Uterus (tissue), 4 donors: Measurements from ENCODE around the gene ALS2CL. TPM values are rescaled to one million over a fixed set of nuclear protein-coding genes. Genes with fewer than 3 reads are reported as not detected.

ENCODE experiments used
- DNase-seq, 2 donors: peaks; one replicate each; pipeline ENCODE4 v3.0.0-alpha.2; 2019 to 2020
- H3K27ac ChIP-seq, 2 donors: fragments of 200-600 bp; sonication (generic); 1 replicate in 1 of 2; 2 replicates in 1 of 2; pipeline ENCODE4 v1.5.1; 2016 to 2018
- H3K27me3 ChIP-seq, 2 donors: fragments of 200-600 bp; sonication (generic); one replicate each; pipeline ENCODE4 v1.5.1; 2018 to 2019; ENCODE audit warnings: control low read depth in 1 of 2
- H3K36me3 ChIP-seq, 2 donors: fragments of 200-600 bp; sonication (generic); one replicate each; pipeline ENCODE4 v1.5.1; 2019; ENCODE audit warnings: control low read depth in 1 of 2
- H3K4me1 ChIP-seq, 2 donors: fragments of 200-600 bp; sonication (generic); one replicate each; pipeline ENCODE4 v1.5.1; 2018 to 2019; ENCODE audit warnings: control low read depth in 1 of 2
- H3K4me3 ChIP-seq, 2 donors: fragments of 200-600 bp; sonication (generic); 1 replicate in 1 of 2; 2 replicates in 1 of 2; pipeline ENCODE4 v1.5.1; 2018 to 2019; ENCODE audit warnings: mild to moderate bottlenecking in 1 of 2
- H3K9me3 ChIP-seq, 2 donors: fragments of 200-600 bp; sonication (generic); one replicate each; pipeline ENCODE4 v1.5.1; 2019; ENCODE audit warnings: control low read depth in 1 of 2
- POLR2A ChIP-seq, 2 donors: fragments of 450-650 bp; IDR thresholded peaks; one replicate each; pipeline ENCODE4 v1.6.1; 2016; ENCODE audit warnings: antibody characterized with exemption in 2 of 2, mild to moderate bottlenecking in 1 of 2, moderate library complexity in 1 of 2
- intact Hi-C: fragments of 100-400 bp; cut with DNase I; formaldehyde crosslinking; loops from one replicate; pipeline ENCODE4 v1.15.1; 2023; ENCODE audit warnings: low total_unique reads
- total RNA-seq, 4 donors: library from RNA; depleted of rRNA in 3 of 4; stranded (reverse); fragments of >200 nt in 3 of 4; gene quantifications; one replicate each; pipeline versions ENCODE4 v1.1.0 to v1.2.4, GENCODE V29; 2014 to 2023
- TF ChIP-seq, protein P1 (sequence below), 4 experiments: fragments of 200-600 bp in 2 of 4; fragments of 450-650 bp in 2 of 4; sonication (generic) in 2 of 4; IDR thresholded peaks; one replicate each; pipeline ENCODE4 v1.5.1; 2016 to 2019; ENCODE audit warnings: antibody characterized with exemption in 4 of 4, mild to moderate bottlenecking in 2 of 4, moderate library complexity in 1 of 4
- donor health status: DM: yes; HTN: yes; CAD: no.

ALS2CL gene
- total RNA-seq, 4 donors from 2014 or later: 15.7 to 75.3 (median 31.5) TPM

DNA sequence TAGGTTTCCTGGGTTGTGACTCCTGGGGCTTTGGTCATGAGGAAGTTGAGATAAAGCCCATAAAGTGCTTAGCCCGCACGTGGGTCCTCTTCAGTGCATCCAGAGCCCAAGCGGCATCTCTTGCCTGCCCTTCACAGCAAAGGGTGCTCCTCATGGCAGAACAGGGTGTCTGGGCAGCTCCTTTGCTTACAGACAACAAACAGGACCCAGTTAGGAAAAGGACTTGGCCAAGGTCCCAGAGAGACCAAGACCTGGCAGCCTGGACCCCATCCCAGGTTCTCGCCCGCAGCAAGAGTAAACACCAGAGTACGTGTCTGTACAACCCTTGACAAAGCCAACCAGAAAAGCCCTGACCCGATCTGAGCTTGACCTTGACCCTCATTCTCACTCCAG is 27.0 kb downstream of the ALS2CL start:
- TF ChIP-seq POLR2A (IDR thresholded peaks at IDR 0.05): no peak
- TF ChIP-seq, protein P1, sequence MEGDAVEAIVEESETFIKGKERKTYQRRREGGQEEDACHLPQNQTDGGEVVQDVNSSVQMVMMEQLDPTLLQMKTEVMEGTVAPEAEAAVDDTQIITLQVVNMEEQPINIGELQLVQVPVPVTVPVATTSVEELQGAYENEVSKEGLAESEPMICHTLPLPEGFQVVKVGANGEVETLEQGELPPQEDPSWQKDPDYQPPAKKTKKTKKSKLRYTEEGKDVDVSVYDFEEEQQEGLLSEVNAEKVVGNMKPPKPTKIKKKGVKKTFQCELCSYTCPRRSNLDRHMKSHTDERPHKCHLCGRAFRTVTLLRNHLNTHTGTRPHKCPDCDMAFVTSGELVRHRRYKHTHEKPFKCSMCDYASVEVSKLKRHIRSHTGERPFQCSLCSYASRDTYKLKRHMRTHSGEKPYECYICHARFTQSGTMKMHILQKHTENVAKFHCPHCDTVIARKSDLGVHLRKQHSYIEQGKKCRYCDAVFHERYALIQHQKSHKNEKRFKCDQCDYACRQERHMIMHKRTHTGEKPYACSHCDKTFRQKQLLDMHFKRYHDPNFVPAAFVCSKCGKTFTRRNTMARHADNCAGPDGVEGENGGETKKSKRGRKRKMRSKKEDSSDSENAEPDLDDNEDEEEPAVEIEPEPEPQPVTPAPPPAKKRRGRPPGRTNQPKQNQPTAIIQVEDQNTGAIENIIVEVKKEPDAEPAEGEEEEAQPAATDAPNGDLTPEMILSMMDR (IDR thresholded peaks at IDR 0.05): no peak
- intact Hi-C loops: no loop called here
- Histone ChIP-seq H3K9me3 (no peaks in the 10 kb centered on the region), H3K27me3 (no peaks in the 10 kb centered on the region), H3K36me3 (no peaks in the 10 kb centered on the region), H3K4me3 (no peak overlapping the region), H3K27ac (no peak overlapping the region), H3K4me1 (no peaks in the 10 kb centered on the region)
- DNase-seq: peak in 1 of 2 donors; percentile 7

DNA sequence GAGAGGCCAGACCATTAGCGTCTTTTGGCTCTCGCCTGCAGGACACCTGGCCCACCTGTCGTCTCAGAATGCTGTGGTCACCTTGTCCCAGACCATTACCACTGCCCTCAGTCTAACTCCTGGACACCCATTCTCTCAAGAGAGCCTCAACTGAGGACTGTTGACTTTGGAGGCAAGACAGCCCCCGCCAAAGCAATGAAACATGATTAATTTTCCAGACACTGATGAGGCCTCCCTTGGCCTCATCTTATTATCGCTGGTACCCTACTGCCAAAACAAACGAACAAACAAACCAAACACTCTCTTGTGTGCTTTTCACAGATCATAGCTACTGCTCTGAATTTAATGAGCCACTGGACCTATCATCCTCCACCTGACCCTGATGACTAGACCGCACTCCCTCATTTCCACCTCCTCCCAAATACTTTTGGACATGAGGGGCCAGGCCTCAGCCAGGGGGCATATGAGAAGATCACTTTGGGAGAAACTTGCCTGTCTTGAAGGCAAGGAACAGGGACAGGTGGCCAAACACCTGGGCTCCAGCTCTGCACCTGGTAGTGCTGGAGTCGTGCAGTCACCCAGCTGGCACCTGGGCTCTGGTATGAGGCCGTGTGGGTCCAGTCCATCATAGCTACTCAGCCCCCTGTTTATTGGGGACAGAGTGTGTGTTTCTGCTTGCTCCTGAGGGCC is 27.6 kb downstream of the ALS2CL start:
- Histone ChIP-seq H3K27me3 (no peaks in the 10 kb centered on the region), H3K9me3 (no peaks in the 10 kb centered on the region), H3K4me3 (no peak overlapping the region), H3K27ac (no peak overlapping the region), H3K36me3 (no peaks in the 10 kb centered on the region), H3K4me1 (no peaks in the 10 kb centered on the region)
- no peak for TF ChIP-seq POLR2A (IDR thresholded peaks at IDR 0.05)
- TF ChIP-seq, protein P1 (IDR thresholded peaks at IDR 0.05): no peak
- DNase-seq: no peak
- intact Hi-C loops: no loop called here

DNA sequence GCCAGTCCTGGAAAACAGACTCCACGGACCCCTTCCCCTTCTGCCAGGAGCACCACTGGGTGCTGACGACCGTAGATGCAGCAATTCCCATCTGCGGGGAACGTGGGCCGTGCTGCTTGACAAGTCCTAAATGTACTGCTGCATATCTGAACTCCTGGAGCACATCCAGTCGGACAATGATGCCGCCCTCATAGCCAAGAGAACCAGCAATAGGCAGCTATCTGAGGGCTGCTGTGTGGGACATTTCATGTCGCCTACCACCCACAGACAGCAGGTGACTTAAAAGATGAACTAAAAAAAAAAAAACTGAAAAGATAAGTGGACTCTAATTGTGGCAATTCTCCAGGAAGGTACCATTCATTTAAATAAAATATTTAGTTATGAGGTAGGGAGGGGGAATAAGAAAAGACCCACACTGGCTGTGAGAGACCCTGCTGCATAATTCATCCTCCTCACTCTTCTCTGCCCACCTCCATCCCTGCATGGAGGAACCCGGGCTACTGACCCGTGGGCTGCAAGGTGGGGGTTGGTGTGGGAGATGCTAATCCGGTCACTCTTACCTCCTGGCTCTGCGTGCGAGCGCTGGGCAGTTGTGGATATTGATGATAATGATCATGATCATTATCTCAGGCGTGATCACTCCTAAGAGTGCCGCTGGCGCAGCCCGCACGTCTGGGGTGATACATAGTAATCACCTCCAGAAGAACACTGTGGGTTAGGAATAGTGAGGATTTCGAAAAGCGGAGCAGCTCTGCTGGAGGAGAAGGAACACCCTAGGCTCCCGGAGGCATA is 28.3 kb downstream of the ALS2CL start:
- DNase-seq: no peak
- no peaks in the 10 kb centered on the region for H3K9me3 ChIP-seq
- intact Hi-C loops: no loop called here

DNA sequence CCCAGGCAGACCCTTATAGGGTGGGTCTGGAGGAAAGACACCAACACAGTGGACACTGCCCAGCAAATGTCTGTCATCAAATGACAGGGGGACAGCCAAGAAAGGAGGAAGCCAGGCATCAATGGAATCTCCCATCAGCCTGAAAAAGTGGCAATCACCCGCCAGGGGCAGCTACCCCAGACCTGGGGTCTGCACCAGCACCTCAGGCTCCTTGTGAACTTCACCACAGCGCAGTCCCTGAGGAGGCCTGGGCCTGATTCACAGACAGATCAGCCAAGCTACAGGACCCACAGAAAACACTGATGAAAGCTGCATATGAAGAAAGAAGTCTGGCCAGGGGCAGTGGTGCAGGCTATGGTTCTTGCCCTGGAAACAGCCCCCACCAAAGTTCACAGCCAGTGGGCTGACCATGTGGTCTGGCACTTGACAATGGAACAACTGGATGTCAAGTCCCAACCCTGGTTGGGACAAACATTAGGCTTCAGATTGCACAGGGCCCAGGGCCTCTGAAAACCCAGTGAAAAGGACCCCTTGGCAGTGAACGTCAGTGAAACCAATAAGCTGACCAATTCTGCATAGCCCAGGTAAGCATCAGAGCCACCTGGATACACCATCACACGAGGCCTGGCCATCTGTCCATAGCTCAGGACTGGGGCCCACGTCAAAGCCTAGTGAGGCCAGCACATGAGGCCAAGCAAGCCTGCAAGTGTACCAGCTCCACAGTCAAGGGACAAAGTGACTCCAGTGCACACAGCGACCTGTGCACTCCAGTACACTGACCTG is 29.1 kb downstream of the ALS2CL start:
- DNase-seq: peak in 1 of 2 donors; percentile 5

More for the DNA sequence above, 28.3 kb downstream of the ALS2CL start:
- H3K27me3 ChIP-seq: no peaks in the 10 kb centered on the region
- H3K4me1 ChIP-seq: no peaks in the 10 kb centered on the region
- H3K27ac ChIP-seq: no peak overlapping the region
- TF ChIP-seq, protein P1 (IDR thresholded peaks at IDR 0.05): no peak
- no peak for TF ChIP-seq POLR2A (IDR thresholded peaks at IDR 0.05)
- H3K4me3 ChIP-seq: no peak overlapping the region
- H3K36me3 ChIP-seq: no peaks in the 10 kb centered on the region

More for the DNA sequence above, 29.1 kb downstream of the ALS2CL start:
- no peak overlapping the region for H3K27ac ChIP-seq
- intact Hi-C loops: no loop called here
- TF ChIP-seq, protein P1 (IDR thresholded peaks at IDR 0.05): no peak
- TF ChIP-seq POLR2A (IDR thresholded peaks at IDR 0.05): no peak
- no peaks in the 10 kb centered on the region for H3K4me1 ChIP-seq
- no peaks in the 10 kb centered on the region for H3K9me3 ChIP-seq
- H3K4me3 ChIP-seq: no peak overlapping the region
- H3K27me3 ChIP-seq: no peaks in the 10 kb centered on the region
- H3K36me3 ChIP-seq: no peaks in the 10 kb centered on the region
